DMS153 (cell line): ENCODE measurements around the gene TBC1D5.

Source experiments
- DNase-seq: peaks from one replicate; lab custom pipeline; 2025; lab: John Stamatoyannopoulos, UW

Gene TBC1D5

GRCh38 chr3:17349093-17349492 is 393.3 kb downstream of the TBC1D5 start:
- DNase-seq: no peak

- no peak for DNase-seq
These were observed 400.3 kb downstream of the TBC1D5 start for GRCh38 chr3:17342119-17342518.

DNA sequence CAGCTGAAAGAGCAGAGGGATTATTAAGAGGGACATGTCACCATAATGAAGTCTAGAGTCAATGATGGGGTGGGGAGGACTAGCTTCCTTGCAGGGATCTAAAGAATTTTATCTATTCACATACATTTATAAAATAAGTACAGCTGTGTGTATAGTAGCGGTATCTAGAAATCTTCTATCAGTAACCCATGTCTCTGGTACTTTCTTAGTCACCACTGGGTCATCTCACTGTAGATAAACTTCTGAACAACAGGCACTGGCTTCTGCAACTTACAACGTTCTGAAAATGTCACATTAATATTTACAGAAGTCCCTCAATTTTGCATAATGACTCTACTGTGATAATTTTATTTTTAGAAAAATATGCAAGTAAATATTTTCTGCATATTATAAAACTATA is 401.7 kb downstream of the TBC1D5 start:
- DNase-seq: no peak

DNA sequence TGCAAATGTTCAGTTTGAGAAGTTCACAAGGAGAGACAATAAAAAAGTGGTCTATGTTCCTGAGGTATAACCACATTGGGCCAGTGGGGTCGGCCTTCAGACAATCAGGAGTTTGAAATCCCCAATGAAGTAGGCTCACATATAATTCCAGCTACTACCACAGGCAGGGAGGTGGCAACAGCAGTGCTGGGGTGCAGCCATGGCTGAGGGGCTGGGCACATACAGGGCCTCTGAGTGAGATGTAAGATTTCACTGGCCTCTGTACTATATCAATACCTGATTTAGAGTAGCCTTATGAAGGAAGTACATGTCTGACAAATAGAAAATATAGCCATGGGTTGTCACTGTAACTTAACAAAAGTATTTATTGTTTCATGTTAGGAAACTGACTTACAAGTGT is 402.2 kb downstream of the TBC1D5 start:
- DNase-seq: no peak

- no peak for DNase-seq
These were observed 403.3 kb downstream of the TBC1D5 start for GRCh38 chr3:17339132-17339575.

- no peak for DNase-seq
These were observed 406.1 kb downstream of the TBC1D5 start for GRCh38 chr3:17336291-17336690.

DNA sequence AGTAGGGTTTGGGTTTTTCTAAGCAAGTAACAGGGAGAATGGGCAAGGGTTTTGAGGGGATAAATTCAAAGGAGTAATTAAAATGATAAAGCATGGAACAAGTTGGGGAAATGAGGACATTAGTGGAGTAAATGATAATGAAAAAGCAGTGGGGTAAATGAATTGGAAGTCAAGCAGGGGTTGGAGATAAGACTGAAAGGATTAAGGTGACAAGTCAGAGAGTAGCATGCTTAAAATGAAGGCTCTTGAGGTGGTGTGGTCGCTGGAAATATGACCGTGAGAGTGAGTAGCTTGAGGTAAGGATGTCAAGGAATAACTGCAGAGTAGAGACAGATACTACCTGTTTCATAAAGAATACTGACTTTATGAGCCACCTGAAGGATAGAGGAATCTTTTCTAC is 408.5 kb downstream of the TBC1D5 start:
- DNase-seq: no peak

- DNase-seq: no peak
These were observed 409.0 kb downstream of the TBC1D5 start for GRCh38 chr3:17333446-17333845.

DNA sequence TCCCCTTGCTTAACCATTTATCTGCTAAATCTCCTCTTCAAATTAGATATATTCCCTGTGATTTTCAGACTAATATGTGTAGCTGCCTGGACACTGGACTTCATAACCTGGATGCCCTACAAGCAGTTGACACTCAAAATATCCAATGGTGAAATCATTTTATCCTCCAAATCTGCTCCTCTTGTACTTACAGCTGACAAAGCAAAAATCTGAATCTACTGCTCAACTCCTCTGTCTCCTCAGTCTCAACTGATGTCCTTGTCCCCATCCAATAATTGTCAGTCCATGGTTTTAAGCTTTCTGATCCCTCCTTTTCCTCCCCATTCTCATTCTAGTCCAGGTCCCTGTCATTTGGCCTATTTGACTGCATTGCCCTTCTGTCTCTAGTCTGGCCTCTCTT is 411.8 kb downstream of the TBC1D5 start:
- DNase-seq: no peak

DNA sequence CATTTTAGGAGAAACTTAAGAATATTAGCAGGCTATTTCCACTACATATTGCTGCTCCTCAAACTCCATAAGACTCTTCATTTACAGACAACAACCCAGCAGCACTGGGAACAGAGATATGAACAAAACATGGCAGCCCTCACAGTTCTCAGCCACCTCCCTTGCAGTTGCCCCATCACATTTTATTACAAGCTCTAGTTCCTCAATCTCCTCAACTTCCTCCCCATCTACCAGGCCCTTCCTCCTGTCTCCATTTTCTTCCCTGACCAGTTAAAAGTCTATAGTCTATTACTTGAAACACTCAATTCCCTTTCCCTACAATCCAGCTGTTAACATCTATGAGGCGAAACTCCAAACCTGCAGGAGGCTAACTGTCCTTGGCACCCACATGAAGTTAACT is 412.5 kb downstream of the TBC1D5 start:
- DNase-seq: no peak

GRCh38 chr3:17322106-17322793 is 420.2 kb downstream of the TBC1D5 start:
- no peak for DNase-seq

GRCh38 chr3:17320266-17320665 is 422.2 kb downstream of the TBC1D5 start:
- DNase-seq: no peak

DNA sequence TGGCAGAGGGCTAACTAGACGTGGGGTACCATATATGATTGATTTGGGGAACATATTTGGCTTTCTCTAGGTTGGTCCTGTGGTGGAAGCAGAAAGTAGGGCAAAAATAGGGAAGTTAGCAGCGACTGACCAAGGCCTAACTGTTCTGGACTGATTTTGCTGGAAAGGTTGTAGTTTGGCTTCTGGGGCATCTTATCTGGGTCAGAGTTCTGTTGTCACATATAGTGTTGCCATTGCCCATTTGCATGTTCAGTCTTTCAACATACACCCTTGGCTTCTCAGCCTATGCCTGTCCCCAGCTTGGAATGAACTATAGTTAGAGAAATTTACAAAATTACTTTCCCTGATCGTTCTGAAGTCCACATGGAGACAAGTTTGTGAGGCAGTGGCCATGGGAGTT is 426.5 kb downstream of the TBC1D5 start:
- DNase-seq: no peak

- no peak for DNase-seq
These were observed 428.3 kb downstream of the TBC1D5 start for GRCh38 chr3:17314171-17314570.

DNA sequence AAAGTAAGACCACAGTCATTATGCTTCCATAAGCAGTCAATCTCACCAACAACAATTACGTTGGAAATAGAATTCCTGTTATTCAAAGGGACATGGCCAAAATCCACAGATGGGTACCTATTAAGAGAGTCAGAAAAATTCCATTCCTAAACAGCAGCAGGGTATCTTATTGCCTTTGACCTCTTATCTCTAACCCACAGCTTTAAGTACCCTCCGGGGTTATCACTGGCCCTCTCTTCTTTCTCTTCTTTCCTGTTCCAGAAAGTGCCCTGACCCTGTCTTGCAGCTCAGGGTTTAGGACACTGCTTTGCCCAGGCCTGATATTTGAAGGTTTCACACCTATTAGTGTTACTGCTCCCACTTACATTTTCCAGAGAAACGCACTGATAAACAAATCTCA is 428.7 kb downstream of the TBC1D5 start:
- no peak for DNase-seq

GRCh38 chr3:17310983-17311382 is 431.4 kb downstream of the TBC1D5 start:
- DNase-seq: no peak

- DNase-seq: no peak
These were observed 434.5 kb downstream of the TBC1D5 start for GRCh38 chr3:17307887-17308286.

DNA sequence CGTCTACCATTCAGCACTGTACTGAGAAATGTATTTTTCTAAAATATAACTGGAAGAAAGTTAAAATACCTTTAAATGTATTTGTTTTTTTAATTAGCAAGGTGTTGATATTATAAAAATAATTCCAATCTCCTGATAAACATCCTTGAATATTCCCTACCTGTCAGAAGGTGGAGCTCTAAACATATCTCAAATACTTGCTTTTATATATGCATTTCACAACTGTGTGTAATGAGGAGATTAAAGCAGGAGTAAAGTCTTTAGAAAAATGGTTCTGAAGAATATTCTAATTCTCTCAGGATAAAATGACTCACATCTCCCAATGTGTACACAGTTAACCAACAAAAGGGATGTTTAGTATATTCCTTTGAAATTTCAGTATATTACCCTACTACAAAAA is 434.9 kb downstream of the TBC1D5 start:
- DNase-seq: no peak

DNA sequence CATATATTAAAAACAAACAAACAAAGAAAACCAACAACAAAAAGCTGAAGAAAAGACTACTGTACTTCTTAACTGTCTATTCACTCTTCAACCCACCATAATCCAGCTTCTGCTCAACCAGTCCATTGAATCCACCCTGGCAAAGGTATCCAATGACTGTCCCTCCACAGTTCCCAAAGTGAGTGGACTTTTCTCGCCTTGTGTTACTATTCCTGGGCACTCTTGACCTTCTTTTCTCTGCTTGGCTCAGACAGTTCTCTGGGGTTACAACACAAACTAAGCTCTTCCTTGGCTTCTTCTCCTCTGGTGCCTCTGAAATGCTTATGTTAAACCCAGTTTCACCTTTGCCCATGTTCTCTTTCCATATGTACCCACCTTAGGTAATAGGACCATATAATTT is 437.5 kb downstream of the TBC1D5 start:
- no peak for DNase-seq

GRCh38 chr3:17302774-17303173 is 439.7 kb downstream of the TBC1D5 start:
- DNase-seq: no peak

GRCh38 chr3:17302170-17302569 is 440.3 kb downstream of the TBC1D5 start:
- no peak for DNase-seq

GRCh38 chr3:17301271-17301670 is 441.2 kb downstream of the TBC1D5 start:
- no peak for DNase-seq

GRCh38 chr3:17300441-17300840 is 442.0 kb downstream of the TBC1D5 start:
- DNase-seq: no peak

DNA sequence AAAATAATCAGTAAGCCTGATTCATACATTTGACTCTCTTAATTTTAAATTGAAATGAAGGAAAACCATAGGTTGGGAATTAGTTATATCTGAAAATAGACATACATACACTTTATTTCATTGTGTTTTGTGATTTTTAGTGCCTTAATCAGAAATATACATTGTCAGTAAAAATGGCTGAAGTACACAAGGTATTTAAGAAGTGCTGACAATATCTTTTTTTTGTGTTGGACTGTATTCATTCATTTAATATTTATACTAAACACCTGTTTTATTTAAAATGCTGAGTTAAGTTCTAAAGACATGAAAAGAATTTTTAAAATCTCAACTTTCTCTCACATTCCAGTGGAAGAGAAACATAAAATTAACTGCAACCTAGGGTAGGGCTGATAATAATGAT is 444.4 kb downstream of the TBC1D5 start:
- no peak for DNase-seq

GRCh38 chr3:17292556-17292955 is 449.9 kb downstream of the TBC1D5 start:
- DNase-seq: no peak
